Erythroblast (primary cell): ENCODE results near the gene TM9SF4.

Experiments used
- GATA1 ChIP-seq: IDR thresholded peaks from 2 replicates; pipeline ENCODE4 v1.6.1; 2011; ENCODE audit warnings: low read depth, mild to moderate bottlenecking, control low read depth, low read length, moderate library complexity
- POLR2A ChIP-seq: IDR thresholded peaks from 2 replicates; pipeline ENCODE4 v1.6.1; 2011; ENCODE audit warnings: mild to moderate bottlenecking, low read length

DNA sequence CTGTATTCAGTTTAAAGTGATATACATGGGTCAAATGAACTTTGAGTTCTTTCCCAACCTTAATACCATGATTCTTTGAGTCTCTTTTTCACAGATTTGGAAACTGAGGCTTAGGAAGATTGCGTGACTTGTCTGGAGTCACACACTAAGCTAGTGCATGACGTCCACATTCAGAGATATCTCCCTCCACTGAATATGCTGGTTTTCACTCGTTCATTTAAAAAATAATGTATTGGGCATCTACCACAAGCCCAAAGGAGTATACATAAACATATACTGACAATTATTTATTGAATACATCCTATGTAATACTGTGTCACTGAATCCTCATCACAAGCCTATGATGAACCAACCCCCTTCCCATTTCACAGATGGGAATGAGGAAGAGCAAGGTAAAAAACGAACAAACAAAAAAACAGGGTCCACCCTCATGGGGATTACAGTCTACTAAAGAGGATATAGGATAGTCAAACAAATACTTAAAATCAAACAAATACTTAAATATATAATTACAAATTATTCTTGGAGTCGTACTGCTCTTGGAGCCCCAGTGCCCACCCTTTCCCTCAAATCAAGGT, 611 bp upstream of the TM9SF4 start:
- TF ChIP-seq POLR2A (no peak), GATA1 (no peak)
